Left kidney (tissue), 2 donors: ENCODE results near the gene MEDAG. TPM values are rescaled to one million over a fixed set of nuclear protein-coding genes. Genes with fewer than 3 reads are reported as not detected.

ENCODE experiments used
- DNase-seq: peaks from one replicate; pipeline ENCODE4 v3.0.0-alpha.2; 2013
- polyA plus RNA-seq: library from polyadenylated mRNA; unstranded; fragments of 120-200 nt; gene quantifications from one replicate; pipeline ENCODE4 v1.2.1, GENCODE V29; 2013; ENCODE audit not compliant: insufficient read length

MEDAG gene
- polyA plus RNA-seq, 1 donor = 0.80 TPM

- no peak for DNase-seq
These were observed 51.3 kb downstream of the MEDAG start for GRCh38 chr13:30957258-30957943.

GRCh38 chr13:30959678-30960077, 53.6 kb downstream of the MEDAG start:
- no peak for DNase-seq

GRCh38 chr13:30963791-30964190, 57.7 kb downstream of the MEDAG start:
- DNase-seq = peak; percentile 36

GRCh38 chr13:30965380-30965779, 59.3 kb downstream of the MEDAG start:
- no peak for DNase-seq

GRCh38 chr13:30966101-30966500, 60.0 kb downstream of the MEDAG start:
- DNase-seq = no peak

- DNase-seq = no peak
These were observed 62.8 kb downstream of the MEDAG start for GRCh38 chr13:30968846-30969245.

GRCh38 chr13:30971575-30971974, 65.5 kb downstream of the MEDAG start:
- DNase-seq = no peak

GRCh38 chr13:30972888-30973377, 66.9 kb downstream of the MEDAG start:
- no peak for DNase-seq

- DNase-seq = no peak
These were observed 68.3 kb downstream of the MEDAG start for GRCh38 chr13:30974350-30974749.

Other genes starting within 250 kb of the MEDAG start
- gene ALOX5AP, start 170.7 kb upstream of the MEDAG start, polyA plus RNA-seq = 4.2 TPM
- gene TEX26, start 26.4 kb downstream of the MEDAG start, polyA plus RNA-seq = 1.7 TPM